LHCN-M2 (cell line): ENCODE data around the gene RNPEP. TPM values are rescaled to one million over a fixed set of nuclear protein-coding genes. Genes with fewer than 3 reads are reported as not detected.
"Not testable (repeated sequence)": the region's sequence is repeated elsewhere in the genome, so short reads cannot be mapped to it uniquely, and the experiment has no call there.

ENCODE experiments used
- DNase-seq: peaks from one replicate; pipeline ENCODE4 v3.0.0-alpha.2; 2012; ENCODE audit warnings: low read depth
- total RNA-seq: library from RNA; depleted of rRNA; stranded (reverse); fragments of >200 nt; gene quantifications from 2 replicates; pipeline ENCODE4 v1.2.3, GENCODE V29; 2014; rRNA removed

Gene RNPEP
- total RNA-seq, 1 experiment from 2014 or later = 70.2 TPM

DNA sequence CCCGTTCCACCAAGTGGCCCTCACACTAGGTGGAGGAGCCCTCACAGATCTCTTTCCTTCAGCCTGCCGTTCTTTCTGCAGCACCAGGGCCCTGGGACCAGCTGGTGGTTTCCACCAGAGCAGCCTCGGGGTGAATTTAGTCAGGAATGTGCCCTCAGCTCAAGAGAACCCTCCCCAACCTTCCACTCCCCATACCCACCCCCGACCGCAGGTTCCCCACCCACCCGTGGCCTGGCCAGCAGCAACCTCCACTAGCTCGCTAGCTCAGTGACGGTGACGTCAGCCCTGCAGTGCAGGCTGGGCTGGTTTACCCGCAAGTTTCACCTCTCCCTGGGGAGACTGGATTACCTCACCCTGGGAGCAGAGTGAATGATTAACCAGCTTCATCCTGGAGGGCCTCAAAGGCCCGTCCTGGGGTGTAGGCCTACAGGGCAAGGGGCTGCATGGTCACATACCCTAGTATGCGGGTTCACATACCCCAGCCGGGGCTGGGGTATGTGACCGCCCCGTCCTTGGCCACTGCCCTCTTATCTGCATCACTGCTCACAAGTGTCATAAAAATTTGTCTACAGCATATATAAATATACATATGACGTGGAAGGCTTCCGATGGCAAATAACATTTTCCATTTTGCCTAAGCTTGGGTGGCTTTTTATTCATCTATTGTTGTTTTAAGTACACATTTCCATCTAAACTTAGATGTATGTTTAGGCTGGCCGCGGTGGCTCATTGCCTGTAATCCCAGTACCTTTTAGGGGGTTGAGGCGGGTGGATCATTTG is 52.4 kb downstream of the RNPEP start:
- DNase-seq = peak; percentile 92

DNA sequence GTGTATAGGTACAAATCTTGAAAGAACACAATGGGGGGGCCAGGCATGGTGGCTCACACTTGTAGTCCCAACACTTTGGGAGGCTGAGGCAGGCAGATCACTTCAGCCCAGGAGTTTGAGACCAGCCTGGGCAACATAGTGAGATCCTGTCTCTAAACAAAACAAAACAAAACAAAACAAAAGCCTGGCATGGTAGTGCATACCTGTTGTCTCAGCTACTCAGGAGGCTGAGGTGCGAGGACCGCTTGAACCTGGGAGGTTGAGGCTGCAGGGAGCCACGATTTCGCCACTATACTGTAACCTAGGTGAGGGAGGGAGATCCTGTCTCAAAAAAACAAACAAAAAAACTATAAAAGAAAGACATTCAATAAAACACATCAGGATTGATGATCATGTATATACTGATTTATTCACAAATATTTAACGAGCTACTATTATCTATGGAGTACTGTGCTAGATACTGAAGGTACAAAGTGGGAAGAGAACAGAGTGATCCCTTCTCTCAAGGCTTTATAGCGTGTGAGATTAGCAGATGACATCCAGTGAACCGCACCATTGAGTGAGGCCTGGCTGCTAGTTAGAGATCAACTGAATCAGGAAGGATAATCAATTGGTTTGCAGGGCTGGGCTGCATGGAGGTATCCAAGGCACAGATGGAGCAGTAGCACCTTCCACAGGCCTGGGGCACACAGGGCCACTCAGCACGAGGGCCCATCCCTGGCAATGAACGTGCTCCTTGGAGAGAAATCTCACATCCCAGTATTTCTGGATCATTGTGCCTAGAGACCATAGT is 54.3 kb downstream of the RNPEP start:
- no peak for DNase-seq

DNA sequence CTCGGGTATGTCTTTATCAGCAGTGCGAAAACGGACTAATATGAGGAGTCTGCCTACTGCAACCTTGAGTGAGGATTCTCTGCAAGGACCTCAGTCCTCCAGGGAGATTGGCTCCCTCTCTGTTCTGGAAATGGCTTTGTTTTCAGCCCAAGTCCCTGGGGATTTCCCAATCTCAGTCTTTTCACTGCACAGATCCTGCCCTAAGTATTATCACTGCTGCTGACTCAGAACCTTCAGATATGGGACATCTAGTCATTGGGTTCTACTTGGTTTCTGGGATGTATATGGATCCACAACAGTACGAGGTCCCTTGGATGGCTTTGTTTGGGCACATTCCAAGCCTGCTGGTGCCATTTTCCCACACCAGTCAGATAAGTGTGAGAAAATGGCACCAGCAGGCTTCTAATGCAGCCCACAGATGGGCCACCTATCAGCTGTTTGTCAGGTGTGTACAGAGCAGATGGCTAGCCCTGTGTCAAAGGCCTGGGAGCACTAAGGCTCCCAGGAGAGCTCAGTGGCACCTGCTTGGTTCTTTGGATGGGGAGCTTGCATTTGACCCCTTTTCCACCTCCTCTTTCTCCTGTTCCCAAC is 55.4 kb downstream of the RNPEP start:
- no peak for DNase-seq

GRCh38 chr1:202038688-202039346 is 56.4 kb downstream of the RNPEP start:
- no peak for DNase-seq

DNA sequence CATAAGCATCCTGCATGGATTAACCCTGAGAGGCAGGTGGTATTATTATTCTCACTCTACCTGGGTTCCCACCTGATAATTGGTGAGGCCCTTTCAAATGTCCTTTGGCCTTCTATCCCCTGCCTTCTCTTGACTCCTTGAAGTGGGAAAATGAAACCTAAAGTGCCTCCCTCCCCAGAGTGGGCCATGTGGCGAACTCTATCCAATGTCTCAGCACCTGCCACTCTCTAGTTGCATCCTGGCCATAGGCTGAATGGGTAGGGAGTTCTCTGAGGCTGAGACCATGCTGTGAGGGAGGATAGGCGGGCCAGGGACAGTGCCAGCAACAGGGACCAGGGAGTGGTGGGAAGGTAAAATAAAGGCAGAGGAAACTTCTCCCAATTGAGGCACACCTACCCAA is 63.3 kb downstream of the RNPEP start:
- DNase-seq = no peak

GRCh38 chr1:202046227-202046626 is 63.8 kb downstream of the RNPEP start:
- no peak for DNase-seq

DNA sequence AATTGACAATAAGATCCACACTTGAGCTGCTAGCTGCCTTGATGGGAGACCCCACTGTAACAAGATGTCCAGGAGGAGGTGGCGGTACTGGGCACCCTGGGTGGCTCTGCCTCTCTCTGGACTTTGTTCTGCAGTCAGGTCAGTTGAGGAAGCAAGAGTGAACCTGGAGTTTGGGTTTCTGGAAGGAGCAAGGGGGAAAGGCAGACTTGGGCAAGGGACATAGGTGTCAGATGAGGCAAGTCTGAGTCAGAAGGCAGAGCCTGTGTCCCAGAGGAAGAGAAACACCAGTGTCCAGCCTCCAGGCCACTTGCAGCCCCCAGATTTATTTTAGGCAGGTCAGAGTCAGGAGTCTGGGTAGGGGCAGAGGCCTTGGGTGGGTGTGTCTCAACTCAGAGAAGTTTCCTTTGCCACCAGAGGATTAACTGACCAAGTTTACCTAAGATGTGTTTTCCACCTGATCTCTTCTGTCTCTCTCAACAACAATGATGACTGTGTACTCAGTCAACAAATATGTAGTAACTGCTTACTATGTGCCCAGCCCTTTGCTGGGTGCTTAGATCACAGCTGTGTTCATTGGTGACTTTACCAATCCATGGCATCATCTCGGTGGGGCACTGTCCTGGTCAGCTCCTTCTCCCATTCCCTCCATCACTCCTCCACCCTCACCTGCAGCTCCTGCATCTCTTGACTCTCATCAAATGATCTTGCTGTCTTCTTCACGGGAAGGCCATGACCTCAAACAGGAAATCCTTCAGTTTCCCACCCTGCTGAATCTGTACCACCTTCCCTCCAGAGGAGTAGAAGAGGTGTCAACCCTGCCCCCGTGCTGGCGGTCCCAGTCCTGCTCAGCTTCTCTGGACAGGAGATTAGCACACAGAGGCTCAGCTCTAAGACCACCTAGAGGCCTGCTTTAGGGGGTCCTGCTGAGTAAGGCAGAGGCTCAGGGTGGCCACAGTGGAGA is 64.6 kb downstream of the RNPEP start:
- no peak for DNase-seq

DNA sequence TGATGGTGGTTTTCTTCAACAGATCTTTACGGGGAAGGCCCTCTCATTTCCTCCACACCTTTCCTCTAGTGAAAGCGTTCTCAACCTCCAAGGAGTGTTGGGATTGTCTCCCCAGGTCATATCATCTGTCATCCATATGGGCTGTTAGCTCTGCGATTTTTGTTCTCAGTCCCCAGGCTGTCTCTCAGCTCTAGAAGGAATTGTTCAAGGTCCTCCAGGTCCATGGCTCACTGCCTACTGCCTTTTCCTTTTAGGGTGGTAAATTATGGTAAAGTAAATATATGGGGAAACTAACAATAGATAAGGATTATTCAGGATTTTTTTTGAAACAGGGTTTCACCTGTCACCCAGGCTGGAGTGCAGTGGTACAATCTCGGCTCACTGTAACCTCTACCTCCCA is 65.5 kb downstream of the RNPEP start:
- no peak for DNase-seq

DNA sequence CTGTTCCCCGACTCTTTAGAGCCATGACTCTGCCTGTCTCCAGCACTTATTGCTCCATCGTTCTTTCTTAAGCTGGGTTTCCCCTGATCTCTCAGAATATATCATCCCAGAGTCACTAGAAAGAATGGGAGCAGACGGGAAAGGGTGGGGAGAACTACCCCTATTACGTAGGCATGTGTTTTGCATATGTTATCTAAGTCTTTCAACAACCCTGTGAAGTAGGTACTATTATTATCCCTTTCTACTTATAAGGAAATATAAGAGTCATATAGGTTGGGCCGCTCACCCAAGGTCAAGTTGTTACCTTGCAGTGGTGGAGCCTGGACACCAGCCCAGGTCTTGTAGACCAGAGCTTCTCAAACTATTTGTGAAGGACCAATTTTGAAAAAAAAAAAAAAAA is 66.7 kb downstream of the RNPEP start:
- DNase-seq = no peak

GRCh38 chr1:202054094-202054493 is 71.6 kb downstream of the RNPEP start:
- no peak for DNase-seq

DNA sequence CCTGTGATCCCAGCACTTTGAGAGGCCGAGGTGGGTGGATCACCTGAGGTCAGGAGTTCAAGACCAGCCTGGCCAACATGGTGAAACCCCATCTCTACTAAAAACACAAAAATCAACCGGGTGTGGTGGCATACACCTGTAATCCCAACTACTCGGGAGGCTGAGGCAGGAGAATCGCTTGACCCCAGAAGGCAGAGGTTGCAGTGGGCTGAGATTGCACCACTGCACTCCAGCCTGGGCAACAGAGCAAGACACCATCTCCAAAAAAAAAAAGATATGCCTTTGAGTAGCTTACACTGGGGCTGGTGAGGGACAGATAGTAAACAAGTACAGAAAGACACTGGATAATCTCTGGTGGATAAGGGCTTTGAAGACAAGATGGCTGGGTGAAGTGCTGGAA is 72.2 kb downstream of the RNPEP start:
- DNase-seq = not testable (repeated sequence)

Other genes starting within 250 kb of the RNPEP start
- gene IPO9, start 153.5 kb upstream of the RNPEP start, total RNA-seq = 28.9 and 33.1 TPM in 2 replicates
- 21.0 and 30.6 TPM in 2 replicates for gene SHISA4, start 93.8 kb upstream of the RNPEP start, total RNA-seq
- gene LMOD1, start 36.1 kb upstream of the RNPEP start, total RNA-seq = 0.13 and 0.29 TPM in 2 replicates
- 62.8 and 63.1 TPM in 2 replicates for gene TIMM17A, start 27.1 kb upstream of the RNPEP start, total RNA-seq
- 0.06 TPM in 1 of 2 replicates, not detected in the other for gene ELF3, start 27.9 kb downstream of the RNPEP start, total RNA-seq
- gene GPR37L1, start 140.3 kb downstream of the RNPEP start, total RNA-seq = 0.06 TPM in 1 of 2 replicates, not detected in the other
- gene ARL8A, start 162.1 kb downstream of the RNPEP start, total RNA-seq = 25.6 and 28.1 TPM in 2 replicates
- gene PTPN7, start 178.0 kb downstream of the RNPEP start, total RNA-seq = not detected in 2 replicates
- not detected in 2 replicates for gene LGR6, start 211.2 kb downstream of the RNPEP start, total RNA-seq